ENCODE results near the gene ZMYND8. TPM values are rescaled to one million over a fixed set of nuclear protein-coding genes. Genes with fewer than 3 reads are reported as not detected.
"Not testable (repeated sequence)": the region's sequence is repeated elsewhere in the genome, so short reads cannot be mapped to it uniquely, and the experiment has no call there.

ZMYND8 gene
- polyA plus RNA-seq (ENCODE audit: insufficient read length in 3 of 3), result 10 to 100 TPM; 39.6 to 42.8 (median 41.2) TPM

DNA sequence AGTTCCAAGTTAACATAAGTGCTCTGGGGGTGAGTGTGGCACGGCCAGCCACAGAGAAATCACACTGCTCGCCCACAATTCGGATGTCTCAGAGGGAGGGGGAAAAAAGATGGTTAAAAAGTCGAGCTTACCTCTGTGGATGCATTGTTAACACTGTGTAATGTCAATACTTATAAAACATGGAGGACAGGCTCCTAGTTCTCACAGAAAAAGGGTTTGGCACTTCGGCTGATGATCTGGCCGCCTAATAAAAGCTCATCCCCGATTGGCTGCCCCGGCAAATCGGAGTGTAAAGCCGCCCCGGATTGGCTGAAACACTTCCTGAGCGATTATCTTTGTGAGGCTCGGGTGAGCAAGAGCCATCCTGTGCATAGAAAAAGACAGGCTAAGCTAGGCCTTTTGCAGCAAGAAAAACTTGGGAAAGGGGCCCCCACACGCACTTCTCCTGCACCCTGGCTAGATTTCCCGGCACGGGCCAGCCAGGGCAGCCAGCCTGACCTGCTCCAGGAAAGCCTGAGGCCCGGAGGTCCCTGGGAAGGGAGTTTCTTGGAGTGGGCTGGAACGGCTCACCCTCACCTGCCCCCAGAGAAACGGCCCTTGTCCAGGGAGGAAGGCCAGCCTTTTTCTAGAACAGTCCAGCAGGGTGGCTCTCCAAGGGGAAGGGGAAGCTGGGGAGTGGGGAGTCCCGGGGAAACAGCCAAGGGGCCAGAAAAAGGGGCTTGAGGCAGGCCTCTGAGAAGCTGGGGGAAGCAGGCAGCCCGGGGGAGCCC, at the start of gene ZMYND8:
ZMYND8 (minus strand) TSS at position 174 of the 770 bp plus-strand sequence; CDS start at position 145, 29 bp downstream.
- DNase-seq (ENCODE audit: low read depth in 3 of 3, low spot score in 2 of 3), result peak; percentile 85 to 96 (median 95)

DNA sequence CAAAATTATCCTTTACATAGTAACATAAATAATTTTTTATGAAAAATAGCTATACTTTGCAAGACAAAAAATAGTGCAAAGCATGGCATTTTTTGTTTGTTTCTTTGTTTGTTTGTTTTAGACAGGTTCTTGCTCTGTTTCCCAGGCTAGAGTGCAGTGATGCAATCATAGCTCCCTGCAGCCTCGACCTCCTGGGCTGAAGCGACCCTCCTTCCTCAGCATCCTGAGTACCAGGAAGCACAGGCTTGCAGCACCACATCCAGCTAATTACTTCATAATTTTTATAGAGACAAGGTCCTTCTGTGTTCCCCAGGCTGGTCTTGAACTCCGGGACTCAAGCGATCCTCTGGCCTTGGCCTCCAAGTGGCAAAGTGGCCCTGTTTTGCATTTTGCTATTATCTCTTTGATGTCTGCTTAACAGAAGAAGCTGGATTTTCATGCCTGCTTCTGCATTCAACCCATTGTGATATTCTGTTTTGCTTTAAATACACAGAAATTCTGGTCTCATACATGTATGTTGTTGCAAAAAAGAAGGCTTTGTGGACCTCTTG, 49.4 kb upstream of the ZMYND8 start:
- no peak for DNase-seq (ENCODE audit: low read depth in 3 of 3, low spot score in 2 of 3)

DNA sequence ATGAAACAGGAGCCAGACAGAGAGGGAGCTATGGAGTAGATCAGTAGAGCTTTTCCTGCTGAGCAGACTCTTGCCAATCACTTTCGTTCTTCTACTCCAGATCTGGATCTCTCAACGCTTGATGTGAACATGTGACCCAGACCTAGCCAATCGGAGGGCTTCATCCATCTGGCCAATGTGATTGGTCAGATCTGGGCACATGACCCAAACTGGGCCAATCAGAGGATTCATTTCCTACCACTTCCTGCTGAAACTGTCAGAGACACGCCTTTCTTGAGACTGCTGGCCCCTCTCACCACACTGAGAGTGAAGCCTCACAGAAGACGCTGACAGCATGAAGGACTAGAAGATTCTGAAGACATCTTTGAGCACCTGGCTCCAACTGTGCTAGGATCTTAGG, 44.2 kb upstream of the ZMYND8 start:
- no peak for DNase-seq (ENCODE audit: low read depth in 3 of 3, low spot score in 2 of 3)

DNA sequence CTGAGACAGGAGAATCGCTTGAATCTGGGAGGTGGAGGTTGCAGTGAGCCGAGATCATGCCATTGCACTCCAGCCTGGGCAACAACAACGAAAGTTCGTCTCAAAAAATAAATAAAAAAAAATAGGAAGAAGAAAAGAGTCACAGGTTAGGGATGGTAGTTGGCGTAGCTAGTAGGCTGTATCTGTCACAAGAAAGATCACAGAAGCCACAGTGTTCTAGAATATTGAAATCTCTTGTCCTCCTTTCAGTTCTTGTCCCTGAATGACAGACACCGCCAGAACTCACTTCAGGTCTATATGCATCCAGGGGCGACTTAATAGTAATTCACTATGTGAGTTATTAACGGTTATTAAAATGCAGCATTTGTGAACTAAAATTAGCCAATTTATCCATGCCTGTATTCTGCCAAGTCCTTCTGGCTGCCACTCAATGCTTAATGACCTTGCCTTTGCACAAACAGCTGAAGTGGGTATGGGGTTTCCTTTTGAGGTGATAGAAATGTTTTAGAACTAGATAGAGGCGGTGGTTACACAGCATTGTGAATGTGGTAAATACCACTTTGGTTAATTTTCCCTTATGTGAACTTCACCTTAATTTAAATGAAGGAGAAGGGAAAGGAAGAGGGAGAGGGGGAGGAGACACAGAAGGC, 41.3 kb upstream of the ZMYND8 start:
- no peak for DNase-seq (ENCODE audit: low read depth in 3 of 3, low spot score in 2 of 3)

DNA sequence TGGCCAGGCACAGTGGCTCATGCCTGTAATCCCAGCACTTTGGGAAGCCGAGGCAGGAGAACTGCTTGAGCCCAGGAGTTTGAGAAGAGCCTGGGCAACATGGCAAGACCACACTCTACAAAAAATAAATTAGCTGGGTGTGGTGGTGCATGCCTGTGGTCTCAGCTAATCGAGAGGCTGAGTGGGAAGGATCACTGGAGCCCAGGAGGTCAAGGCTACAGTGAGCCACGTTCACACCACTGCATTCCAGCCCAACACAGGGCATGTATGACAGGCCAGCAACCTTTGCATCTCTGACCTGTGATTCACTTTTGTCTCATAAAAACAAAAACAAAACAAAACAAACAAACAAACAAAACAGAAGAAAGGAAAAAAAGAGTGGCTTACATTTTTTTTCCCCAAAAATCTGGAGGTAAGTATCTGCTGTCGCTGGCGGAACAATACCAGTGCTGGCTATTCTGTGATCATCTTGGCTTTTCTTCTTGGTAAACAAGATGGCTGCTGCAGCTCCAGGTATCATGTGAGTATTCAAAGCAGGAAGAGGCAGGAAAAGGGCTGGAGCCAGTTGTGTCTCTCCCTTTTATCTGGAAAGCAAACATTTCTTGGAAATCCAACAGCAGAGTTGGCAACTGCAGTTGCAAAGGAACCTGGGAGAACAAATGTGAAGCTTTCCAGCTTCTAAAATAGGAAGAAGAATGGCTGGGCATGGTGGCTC, 40.4 kb upstream of the ZMYND8 start:
- no peak for DNase-seq (ENCODE audit: low read depth in 3 of 3, low spot score in 2 of 3)

DNA sequence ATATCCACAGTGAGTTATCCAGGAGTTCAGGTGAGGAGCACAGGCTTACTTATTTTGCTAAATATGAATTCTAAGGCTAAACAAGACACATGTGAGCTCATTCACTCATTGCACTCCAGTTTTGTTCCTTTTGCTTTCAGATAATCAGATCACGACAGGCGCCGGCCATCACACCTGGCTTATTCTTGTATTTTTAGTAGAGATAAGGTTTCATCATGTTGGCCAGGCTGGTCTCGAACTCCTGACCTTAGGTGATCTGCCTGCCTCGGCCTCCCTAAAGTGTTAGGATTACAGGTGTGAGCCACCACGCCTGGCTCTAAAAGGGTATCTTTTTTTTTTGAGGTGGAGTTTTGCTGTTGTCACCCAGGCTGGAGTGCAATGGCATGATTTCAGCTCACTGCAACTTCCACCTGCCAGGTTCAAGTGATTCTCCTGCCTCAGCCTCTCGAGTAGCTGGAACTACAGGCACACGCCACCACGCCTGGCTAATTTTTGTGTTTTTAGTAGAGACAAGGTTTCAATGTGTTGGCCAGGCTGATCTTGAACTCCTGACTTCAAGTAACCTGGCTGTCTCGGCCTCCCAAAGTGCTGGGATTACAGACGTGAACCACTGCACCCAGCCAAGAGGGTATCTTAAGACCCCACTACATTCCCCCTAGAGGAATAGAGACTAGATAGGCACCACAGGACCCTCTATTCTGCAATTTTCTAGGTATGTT, 37.5 kb upstream of the ZMYND8 start:
- DNase-seq (ENCODE audit: low read depth in 3 of 3, low spot score in 2 of 3), result not testable (repeated sequence)

DNA sequence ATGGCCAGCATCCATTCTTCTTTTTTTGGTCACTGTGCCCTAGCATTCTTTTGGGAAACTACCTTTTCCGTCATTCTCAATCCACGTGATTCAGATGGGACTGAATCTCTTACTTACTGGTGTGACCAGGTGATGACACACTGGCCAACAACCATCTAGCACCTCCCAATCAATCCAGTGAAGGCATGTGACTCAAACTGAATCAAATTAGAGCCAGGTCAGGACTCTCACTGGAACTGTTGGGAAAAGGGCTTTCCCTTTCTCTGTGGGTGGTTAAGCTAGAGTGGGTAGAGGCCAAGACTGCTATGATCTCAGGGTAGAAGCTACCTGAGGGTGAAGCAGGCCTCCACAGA, 36.2 kb upstream of the ZMYND8 start:
- DNase-seq (ENCODE audit: low read depth in 3 of 3, low spot score in 2 of 3), result no peak

DNA sequence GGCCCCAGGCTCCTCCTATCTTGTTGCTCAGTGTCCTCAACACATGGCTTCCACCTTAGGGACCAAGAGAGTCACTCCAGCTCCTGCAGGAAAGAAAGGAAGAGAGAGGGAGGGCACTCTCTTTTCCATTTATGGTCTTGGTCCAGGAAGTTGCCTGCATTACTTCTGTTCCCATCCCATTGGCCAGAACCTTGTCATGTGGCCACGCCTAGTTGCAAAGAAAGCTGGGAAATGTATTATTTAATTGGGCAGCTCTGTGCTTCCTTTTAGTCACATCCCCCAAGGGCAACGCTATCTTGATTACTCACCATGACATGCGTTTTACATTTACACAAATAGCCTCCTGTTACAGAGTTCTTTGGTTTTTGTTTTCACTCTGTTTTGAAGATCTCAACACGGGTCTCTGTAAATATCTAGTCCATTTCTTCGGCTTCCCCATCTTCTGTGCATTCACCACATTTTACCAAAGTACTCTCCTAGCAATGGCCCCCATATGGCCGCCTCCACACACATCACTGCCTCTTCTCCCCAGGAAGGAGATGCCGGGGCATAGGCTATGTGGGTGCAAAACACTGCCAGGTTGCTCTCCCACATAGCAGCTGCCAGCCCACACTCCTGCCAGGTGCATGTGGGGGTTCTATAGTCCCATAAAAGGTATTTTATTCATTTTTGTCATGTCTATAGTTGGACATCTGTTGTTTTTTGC, 35.7 kb upstream of the ZMYND8 start:
- DNase-seq (ENCODE audit: low read depth in 3 of 3, low spot score in 2 of 3), result no peak

DNA sequence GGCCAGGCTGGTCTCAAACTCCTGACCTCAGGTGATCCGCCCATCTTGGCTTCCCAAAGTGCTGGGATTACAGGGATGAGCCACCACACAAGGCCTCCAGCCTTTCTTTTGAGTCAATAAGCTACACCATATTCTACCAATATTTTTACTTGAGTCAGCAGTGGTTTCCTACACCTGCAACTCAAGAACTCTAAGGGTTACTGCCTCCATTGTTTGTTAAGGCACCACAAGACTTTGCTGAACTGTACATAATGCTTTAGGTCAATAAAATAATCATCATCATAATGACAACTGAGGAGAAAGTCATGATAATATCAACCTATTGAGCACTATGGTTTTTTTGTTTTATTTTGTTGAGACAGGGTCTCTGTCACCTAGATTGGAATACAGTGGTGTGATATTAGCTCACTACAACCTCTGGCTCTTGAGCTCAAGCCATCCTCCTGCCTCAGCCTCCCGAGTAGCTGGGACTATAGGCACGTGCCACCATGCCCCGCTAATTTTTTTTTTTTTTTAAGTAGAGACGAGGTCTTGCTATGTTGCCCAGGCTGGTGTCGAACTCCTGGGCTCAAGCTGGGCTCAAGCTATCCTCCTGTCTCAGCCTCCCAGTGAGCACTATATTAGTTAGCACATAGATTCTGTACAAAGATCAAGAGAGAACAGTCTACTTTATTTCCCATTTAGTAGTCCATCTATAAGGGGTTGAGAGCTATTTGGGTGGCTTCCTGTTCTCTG, 34.9 kb upstream of the ZMYND8 start:
- DNase-seq (ENCODE audit: low read depth in 3 of 3, low spot score in 2 of 3), result no peak

DNA sequence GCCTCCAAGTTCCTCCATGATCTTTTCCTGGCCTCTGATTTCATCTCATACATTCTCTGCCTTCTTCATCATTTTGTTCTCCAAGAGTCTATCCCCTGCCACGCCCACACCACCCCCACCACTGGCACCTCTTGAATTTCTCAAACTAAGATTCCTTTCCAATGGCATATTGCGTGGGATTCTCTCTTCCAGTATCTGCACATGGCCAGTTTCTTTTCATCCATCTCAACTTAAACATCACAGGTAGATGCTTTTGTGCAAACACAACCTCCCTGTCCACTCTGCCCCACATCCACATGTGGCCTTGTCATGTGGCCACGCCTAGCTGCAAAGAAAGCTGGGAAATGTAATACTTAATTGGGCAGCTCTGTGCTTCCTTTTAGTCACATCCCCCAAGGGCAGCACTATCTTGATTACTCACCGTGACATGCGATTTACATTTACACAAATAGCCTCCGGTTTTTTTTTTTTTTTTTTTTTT, 33.4 kb upstream of the ZMYND8 start:
- no peak for DNase-seq (ENCODE audit: low read depth in 3 of 3, low spot score in 2 of 3)

DNA sequence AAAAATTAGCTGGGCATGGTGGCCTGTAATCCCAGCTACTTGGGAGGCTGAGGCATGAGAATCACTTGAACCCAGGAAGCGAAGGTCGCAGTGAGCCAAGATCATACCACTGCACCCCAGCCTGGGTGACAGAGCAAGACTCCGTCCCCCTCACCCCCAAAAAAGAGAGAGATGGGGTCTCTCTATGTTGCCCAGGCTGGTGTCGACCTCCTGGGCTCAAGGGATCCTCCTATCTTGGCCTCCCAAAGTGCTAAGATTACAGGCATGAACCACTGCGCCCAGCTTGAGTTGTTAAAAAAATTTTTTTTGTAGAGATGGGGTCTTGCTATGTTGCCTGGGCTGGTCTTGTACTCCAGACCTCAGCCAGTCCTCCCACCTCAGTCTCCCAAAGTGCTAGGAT, 29.5 kb upstream of the ZMYND8 start:
- not testable (repeated sequence) for DNase-seq (ENCODE audit: low read depth in 3 of 3, low spot score in 2 of 3)

DNA sequence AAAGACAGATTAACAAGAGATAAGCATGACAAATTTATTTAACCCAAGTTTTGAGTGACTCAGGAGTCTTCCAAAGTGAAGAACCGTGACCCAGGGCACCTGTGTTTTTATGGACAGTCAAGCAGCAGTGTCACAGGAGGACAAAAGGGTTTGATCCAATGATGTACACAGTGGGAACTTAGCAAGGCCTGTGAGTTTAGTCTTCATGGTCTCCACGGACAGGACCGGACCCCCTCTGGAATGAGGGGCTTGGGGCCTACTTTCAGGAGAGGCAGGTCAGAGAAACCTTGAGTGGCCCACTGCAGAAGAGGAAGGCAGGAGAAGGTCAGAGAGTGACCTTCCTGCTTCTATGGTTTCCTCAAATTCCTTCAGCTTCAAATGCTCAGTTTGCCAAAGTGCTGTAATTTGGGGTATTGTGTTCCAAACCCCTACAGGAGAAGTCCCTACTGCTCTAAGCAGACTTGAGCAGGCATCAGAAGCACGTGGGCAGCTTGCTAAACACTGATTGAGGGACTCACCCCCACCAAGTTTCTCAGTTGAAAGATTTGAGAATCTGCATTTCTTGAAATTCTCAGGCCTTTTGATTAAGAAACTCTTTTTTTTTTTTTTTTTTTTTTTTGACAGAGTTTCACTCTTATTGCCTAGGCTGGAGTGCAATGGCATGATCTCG, 26.4 kb upstream of the ZMYND8 start:
- no peak for DNase-seq (ENCODE audit: low read depth in 3 of 3, low spot score in 2 of 3)

DNA sequence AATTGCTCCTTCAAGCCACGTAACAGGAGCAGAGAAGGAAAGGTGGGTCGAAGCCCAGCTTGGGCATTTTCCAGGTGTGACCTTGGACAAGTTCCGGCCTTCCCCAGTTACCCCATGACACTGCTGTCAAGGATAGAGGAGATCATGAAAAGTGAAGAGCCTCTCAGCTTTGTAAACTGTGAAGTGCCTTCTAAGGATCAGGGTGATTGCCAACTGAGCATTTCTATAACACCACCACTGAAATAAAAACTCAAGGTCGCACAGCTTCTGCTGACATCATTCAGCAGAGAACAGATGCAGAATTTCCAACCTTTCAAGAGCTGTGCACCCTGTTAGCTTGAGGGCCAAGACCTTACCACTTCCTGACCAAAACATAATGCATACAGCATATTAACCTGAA, 24.0 kb upstream of the ZMYND8 start:
- no peak for DNase-seq (ENCODE audit: low read depth in 3 of 3, low spot score in 2 of 3)

DNA sequence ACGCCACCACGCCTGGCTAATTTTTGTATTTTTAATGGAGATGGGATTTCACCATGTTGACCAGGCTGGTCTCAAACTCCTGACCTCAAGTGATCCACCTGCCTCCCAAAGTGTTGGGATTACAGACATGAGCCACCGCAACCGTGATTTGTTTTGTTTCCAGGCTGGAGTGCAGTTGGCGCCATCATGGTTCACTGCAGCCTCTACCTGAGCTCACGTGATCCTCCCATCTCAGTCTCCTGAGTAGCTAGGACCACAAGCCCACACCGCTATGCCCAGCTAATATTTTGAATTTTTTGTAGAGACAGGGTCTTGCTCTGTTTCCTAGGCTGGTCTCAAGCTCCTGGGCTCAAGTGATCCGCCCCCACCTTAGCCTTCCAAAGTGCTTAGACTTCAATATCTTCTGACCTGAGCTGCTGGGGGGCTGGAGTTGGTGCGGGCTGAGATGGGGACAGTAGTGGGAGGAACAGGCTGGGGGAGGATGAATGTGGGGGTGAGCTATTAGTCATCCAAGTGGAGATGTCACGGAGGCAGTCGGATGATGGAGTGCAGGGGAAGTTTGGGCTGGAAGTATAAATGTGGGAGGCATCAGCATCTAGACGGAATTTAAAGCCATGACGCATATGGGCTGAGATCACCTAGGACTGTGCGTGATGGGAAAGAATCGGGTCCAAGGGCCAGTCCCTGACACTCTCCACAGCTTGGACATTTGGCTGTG, 23.1 kb upstream of the ZMYND8 start:
- DNase-seq (ENCODE audit: low read depth in 3 of 3, low spot score in 2 of 3), result no peak

DNA sequence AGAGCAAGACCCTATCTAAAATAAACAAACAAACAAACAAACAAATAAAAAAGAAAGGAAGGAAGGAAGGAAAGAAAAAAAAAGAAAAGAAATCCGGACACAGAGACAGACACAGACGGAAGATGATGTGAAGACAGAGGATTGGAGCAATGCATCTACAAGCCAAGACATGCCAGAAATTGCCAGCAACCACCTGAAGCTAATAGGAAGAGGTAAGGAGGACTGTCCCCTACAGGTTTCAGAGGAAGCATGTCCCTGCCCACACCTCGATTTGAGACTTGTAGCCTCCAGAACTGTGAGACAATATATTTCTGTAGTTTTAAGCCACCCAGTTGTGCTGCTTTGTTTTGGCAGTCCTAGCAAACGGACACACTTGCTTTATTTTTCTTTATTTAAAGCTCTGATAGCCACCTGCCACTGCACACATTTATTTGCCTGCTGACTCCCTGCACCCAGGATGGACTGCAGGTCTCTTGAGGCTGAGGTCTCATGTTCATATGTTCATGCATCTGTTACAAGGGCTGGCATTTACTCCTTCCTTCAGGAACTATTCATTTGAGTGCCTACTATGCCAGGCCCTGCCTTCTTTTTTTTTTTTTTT, 20.7 kb upstream of the ZMYND8 start:
- no peak for DNase-seq (ENCODE audit: low read depth in 3 of 3, low spot score in 2 of 3)

DNA sequence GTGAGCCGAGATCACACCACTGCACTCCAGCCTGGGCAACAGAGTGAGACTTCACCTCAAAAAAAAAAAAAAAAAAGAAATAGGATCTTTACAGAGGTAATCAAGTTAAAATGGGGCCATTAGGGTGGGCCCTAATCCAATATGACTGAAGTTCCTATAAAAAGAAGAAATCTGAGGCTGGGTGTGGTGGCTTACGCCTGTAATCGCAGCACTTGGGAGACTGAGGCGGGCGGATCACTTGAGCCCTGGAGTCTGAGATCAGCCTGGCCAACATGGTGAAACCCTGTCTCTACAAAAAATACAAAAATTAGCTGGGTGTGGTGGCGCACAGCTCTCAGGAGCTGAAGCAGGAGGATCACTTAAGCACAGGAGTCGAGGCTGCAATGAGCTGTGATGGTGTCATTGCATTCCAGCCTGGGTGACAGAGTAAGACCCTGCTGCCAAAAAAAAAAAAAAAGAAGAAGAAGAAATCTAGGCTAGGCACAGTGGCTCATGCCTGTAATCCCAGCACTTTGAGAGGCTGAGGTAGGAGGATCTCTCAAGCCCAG, 19.7 kb upstream of the ZMYND8 start:
- not testable (repeated sequence) for DNase-seq (ENCODE audit: low read depth in 3 of 3, low spot score in 2 of 3)

DNA sequence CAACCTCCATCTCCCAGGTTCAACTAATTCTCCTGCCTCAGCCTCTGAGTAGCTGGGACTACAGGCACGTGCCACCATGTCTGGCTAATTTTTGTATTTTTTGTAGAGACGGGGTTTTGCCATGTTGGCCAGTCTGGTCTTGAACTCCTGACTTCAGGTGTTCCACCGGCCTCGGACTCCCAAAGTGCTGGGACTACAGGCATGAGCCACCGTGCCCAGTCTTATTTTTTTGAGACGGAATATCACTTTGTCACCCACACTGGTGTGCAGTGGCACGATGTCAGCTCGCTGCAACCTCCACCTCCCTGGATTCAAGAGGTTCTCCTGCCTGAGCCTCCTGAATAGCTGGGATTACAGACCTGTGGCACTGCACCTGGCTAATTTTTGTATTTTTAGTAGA, 17.6 kb upstream of the ZMYND8 start:
- not testable (repeated sequence) for DNase-seq (ENCODE audit: low read depth in 3 of 3, low spot score in 2 of 3)

Data from right renal cortex interstitium (tissue), 3 donors.